HepG2 (cell line): ENCODE results near the gene PDHA1. TPM values are rescaled to one million over a fixed set of nuclear protein-coding genes. Genes with fewer than 3 reads are reported as not detected.

Experiments used
- ARHGAP35 ChIP-seq: sonication (generic); formaldehyde crosslinking; IDR thresholded peaks from 2 replicates; pipeline ENCODE4 v1.9.0; 2022; ENCODE audit warnings: mild to moderate bottlenecking, inconsistent platforms, moderate library complexity, missing genetic modification reagents, borderline replicate concordance
- ATF5 ChIP-seq: sonication (generic); formaldehyde crosslinking; IDR thresholded peaks from 2 replicates; pipeline ENCODE4 v1.4.0; 2020; ENCODE audit warnings: mild to moderate bottlenecking, low read depth, missing genetic modification reagents
- ATF7-NPFF ChIP-seq: sonication (generic); formaldehyde crosslinking; IDR thresholded peaks from 2 replicates; pipeline ENCODE4 v1.8.1; 2023; ENCODE audit warnings: mild to moderate bottlenecking, low read depth, missing genetic modification reagents, moderate library complexity
- CREB1 ChIP-seq, 2 experiments: fragments of 450-650 bp in 1 of 2; IDR thresholded peaks; 2 replicates each; pipeline ENCODE4 v1.6.1; 2016 to 2017; ENCODE audit warnings: control low read depth in 1 of 2, mild to moderate bottlenecking in 1 of 2, missing compliant biosample characterization in 1 of 2, missing genetic modification characterization in 1 of 2
- FOXM1 ChIP-seq: sonication (generic); formaldehyde crosslinking; IDR thresholded peaks from 2 replicates; pipeline ENCODE4 v1.5.0; 2020; ENCODE audit warnings: missing genetic modification reagents
- GABPA ChIP-seq, 2 experiments: IDR thresholded peaks; 2 replicates each; pipeline ENCODE4 v1.6.1; 2011 to 2016; ENCODE audit warnings: low read depth in 2 of 2, low read length in 1 of 2, missing biosample characterization in 1 of 2, missing genetic modification characterization in 1 of 2
- KDM2A ChIP-seq: sonication (generic); formaldehyde crosslinking; IDR thresholded peaks from 2 replicates; pipeline ENCODE4 v1.4.0; 2020; ENCODE audit warnings: low read depth, missing genetic modification reagents, borderline replicate concordance
- MYC ChIP-seq: sonication (generic); formaldehyde crosslinking; IDR thresholded peaks from 2 replicates; pipeline ENCODE4 v1.9.0; 2021; ENCODE audit warnings: missing genetic modification reagents, borderline replicate concordance
- NCOA1 ChIP-seq: sonication (generic); formaldehyde crosslinking; IDR thresholded peaks from 2 replicates; pipeline ENCODE4 v1.9.0; 2021; ENCODE audit warnings: missing genetic modification reagents
- NFIB ChIP-seq: sonication (generic); formaldehyde crosslinking; IDR thresholded peaks from 2 replicates; pipeline ENCODE4 v1.9.0; 2021; ENCODE audit warnings: missing genetic modification reagents, mild to moderate bottlenecking, borderline replicate concordance
- POLR2A ChIP-seq, 2 experiments: IDR thresholded peaks; 2 replicates each; pipeline ENCODE4 v1.6.1; 2011; ENCODE audit warnings: low read depth in 2 of 2, low read length in 2 of 2, mild to moderate bottlenecking in 1 of 2, moderate library complexity in 1 of 2; ENCODE audit not compliant: insufficient read depth in 1 of 2
- RARG ChIP-seq: sonication (generic); formaldehyde crosslinking; IDR thresholded peaks from 2 replicates; pipeline ENCODE4 v1.4.0; 2020; ENCODE audit warnings: low read depth, mild to moderate bottlenecking, missing genetic modification reagents
- UBTF ChIP-seq: sonication (generic); formaldehyde crosslinking; IDR thresholded peaks from 2 replicates; pipeline ENCODE4 v1.4.0; 2020; ENCODE audit warnings: mild to moderate bottlenecking, missing genetic modification reagents
- ZBTB2 ChIP-seq: sonication (generic); formaldehyde crosslinking; IDR thresholded peaks from 2 replicates; pipeline ENCODE4 v1.8.0; 2022; ENCODE audit warnings: low read depth, missing genetic modification reagents
- ZNF431 ChIP-seq: sonication (generic); formaldehyde crosslinking; IDR thresholded peaks from 2 replicates; pipeline ENCODE4 v1.9.0; 2022; ENCODE audit warnings: missing genetic modification reagents, low read depth, mild to moderate bottlenecking, borderline replicate concordance
- ZSCAN5A ChIP-seq: sonication (generic); formaldehyde crosslinking; IDR thresholded peaks from 2 replicates; pipeline ENCODE4 v1.8.0; 2022; ENCODE audit warnings: mild to moderate bottlenecking, missing genetic modification reagents, borderline replicate concordance
- polyA plus RNA-seq, 8 experiments: library from polyadenylated mRNA; depleted of rRNA in 3 of 8; stranded (reverse) in 7 of 8; unstranded in 1 of 8; fragments of >200 nt; fragmentation: Illumina TruSeq in 4 of 8; extraction: Trizol in 4 of 8; gene quantifications; 2 replicates each; pipeline versions ENCODE4 v1.2.1 to v1.2.3, GENCODE V29; 2011 to 2016; ENCODE audit warnings: low read depth in 4 of 8, missing spikeins in 1 of 8, mixed read lengths in 1 of 8; ENCODE audit not compliant: insufficient read depth in 1 of 8
- total RNA-seq, 5 experiments: library from RNA; depleted of rRNA; stranded (reverse); fragments of >200 nt; fragmentation: Illumina TruSeq; extraction: Trizol; gene quantifications; 2 replicates each; pipeline ENCODE4 v1.2.3, GENCODE V29; 2016; ENCODE audit warnings: low read depth in 1 of 5
- TF ChIP-seq, protein P1 (sequence below): sonication (generic); formaldehyde crosslinking; IDR thresholded peaks from 2 replicates; pipeline ENCODE4 v1.4.0; 2020; ENCODE audit warnings: missing genetic modification reagents

PDHA1 gene
- total and polyA plus RNA-seq, 2 of the 13 experiments (the other 11 are each of a cell fraction or from before 2014, with no cell fraction given), result 177 to 249 TPM

DNA sequence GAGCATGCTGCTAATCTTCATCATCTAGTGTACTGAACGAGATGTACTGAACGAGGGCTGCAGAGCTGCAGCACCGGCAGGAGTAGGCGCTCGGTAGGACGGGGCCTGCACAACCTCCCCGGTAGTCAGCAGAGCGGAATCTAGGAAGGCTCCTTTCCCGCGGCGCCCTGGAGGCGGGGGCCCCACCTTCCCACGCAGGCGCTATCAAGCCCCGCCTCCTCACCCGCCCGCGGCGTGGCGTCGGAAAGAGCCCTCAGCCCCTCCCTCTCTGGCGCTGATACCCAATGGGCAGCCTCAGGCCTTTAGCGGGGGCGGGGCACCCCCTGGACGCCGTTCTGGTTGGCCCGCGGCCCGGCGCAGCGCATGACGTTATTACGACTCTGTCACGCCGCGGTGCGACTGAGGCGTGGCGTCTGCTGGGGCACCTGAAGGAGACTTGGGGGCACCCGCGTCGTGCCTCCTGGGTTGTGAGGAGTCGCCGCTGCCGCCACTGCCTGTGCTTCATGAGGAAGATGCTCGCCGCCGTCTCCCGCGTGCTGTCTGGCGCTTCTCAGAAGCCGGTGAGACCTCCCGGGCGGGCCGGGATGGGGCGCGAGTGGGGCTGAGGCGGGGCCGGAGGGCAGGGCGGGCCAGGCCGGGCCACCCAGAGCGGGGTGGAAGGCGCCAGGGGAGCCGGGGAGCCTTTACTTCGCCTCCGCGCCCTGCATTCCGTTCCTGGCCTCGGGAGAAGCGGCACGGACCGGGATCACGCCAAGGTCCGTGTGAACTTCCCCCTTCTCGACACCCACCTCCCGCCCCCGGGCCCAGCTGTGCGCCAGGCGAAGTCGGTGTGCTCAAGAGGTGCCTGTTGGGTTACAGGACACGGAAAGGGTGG, at the start of gene PDHA1 (continued):
- TF ChIP-seq ZBTB2 (CRISPR knock-in tag), result 0 out of 2 replicates have a peak, but pooled peaks have one; percentile 39
- TF ChIP-seq ATF7-NPFF (CRISPR knock-in tag), result no peak
- TF ChIP-seq GABPA (IDR thresholded peaks at IDR 0.05; ENCODE audit: low read depth, low read length), result no peak
- 0 out of 2 replicates have a peak, but pooled peaks have one; percentile 9 for TF ChIP-seq GABPA (CRISPR knock-in tag; IDR thresholded peaks at IDR 0.05; ENCODE audit: low read depth)
- no peak for TF ChIP-seq ATF5 (CRISPR knock-in tag)
- TF ChIP-seq POLR2A (IDR thresholded peaks at IDR 0.05; ENCODE audit: insufficient read depth in 1 of 2, low read depth in 2 of 2, low read length in 2 of 2), result peak; percentile 79 to 80
- no peak for TF ChIP-seq ARHGAP35 (CRISPR knock-in tag)
- no peak for TF ChIP-seq NCOA1 (CRISPR knock-in tag)
- peak; percentile 84 for TF ChIP-seq KDM2A (CRISPR knock-in tag)
- no peak for TF ChIP-seq ZSCAN5A (CRISPR knock-in tag)
- TF ChIP-seq, protein P1, sequence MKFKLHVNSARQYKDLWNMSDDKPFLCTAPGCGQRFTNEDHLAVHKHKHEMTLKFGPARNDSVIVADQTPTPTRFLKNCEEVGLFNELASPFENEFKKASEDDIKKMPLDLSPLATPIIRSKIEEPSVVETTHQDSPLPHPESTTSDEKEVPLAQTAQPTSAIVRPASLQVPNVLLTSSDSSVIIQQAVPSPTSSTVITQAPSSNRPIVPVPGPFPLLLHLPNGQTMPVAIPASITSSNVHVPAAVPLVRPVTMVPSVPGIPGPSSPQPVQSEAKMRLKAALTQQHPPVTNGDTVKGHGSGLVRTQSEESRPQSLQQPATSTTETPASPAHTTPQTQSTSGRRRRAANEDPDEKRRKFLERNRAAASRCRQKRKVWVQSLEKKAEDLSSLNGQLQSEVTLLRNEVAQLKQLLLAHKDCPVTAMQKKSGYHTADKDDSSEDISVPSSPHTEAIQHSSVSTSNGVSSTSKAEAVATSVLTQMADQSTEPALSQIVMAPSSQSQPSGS (CRISPR knock-in tag), result 0 out of 2 replicates have a peak, but pooled peaks have one; percentile 36
- no peak for TF ChIP-seq NFIB (CRISPR knock-in tag)
- TF ChIP-seq ZNF431 (CRISPR knock-in tag), result peak; percentile 67
- TF ChIP-seq MYC (CRISPR knock-in tag), result peak; percentile 46; the same call in 1 of the 2 replicates
- TF ChIP-seq RARG, result no peak
- peak; percentile 92 for TF ChIP-seq CREB1 (IDR thresholded peaks at IDR 0.05)
- peak; percentile 94 for TF ChIP-seq CREB1 (CRISPR knock-in tag; IDR thresholded peaks at IDR 0.05)
- peak; percentile 64 for TF ChIP-seq UBTF (CRISPR knock-in tag)
- TF ChIP-seq FOXM1 (CRISPR knock-in tag), result no peak
